ENCODE results near the gene GPR25.

GPR25 gene

DNA sequence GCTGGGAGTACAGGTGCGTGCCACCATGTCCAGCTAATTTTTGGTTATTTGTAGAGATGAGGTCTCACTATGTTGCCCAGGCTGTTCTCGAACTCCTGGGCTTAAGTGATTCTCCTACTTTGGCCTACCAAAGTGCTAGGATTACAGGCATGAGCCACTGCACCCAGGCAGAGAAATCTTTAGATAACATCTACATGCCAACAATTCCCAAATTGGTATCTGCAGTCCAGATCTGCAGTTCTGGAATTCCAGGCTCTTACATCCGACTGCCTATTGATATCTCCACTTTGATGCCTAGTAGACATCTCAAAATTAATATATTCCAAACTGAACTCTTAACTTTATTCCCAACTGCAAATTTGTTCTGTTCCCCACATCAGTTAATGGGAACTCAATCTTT, 45.2 kb downstream of the GPR25 start:
- TF ChIP-seq, protein P1, sequence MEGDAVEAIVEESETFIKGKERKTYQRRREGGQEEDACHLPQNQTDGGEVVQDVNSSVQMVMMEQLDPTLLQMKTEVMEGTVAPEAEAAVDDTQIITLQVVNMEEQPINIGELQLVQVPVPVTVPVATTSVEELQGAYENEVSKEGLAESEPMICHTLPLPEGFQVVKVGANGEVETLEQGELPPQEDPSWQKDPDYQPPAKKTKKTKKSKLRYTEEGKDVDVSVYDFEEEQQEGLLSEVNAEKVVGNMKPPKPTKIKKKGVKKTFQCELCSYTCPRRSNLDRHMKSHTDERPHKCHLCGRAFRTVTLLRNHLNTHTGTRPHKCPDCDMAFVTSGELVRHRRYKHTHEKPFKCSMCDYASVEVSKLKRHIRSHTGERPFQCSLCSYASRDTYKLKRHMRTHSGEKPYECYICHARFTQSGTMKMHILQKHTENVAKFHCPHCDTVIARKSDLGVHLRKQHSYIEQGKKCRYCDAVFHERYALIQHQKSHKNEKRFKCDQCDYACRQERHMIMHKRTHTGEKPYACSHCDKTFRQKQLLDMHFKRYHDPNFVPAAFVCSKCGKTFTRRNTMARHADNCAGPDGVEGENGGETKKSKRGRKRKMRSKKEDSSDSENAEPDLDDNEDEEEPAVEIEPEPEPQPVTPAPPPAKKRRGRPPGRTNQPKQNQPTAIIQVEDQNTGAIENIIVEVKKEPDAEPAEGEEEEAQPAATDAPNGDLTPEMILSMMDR (IDR thresholded peaks at IDR 0.05) = no peak

DNA sequence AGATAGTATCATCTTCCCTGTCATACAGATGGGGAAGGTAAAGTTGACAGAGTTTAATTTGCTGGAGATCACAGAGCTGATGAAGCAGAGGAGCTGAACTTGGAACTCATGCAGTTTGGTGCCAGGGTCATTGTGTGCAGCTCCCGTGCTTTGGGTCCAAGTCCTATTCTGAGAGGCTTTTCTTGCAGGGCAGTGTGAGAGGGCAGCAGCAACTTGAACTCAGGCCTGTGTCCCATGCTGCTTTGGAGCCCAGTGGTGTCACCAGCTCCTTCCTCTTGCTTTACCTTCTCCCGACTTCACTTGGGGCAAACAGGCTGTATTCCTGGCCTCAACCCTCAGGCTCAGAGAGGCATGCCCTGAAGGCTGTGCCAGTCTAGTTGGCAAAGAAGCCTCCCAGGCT, 46.6 kb downstream of the GPR25 start:
- TF ChIP-seq, protein P1 (IDR thresholded peaks at IDR 0.05) = no peak

DNA sequence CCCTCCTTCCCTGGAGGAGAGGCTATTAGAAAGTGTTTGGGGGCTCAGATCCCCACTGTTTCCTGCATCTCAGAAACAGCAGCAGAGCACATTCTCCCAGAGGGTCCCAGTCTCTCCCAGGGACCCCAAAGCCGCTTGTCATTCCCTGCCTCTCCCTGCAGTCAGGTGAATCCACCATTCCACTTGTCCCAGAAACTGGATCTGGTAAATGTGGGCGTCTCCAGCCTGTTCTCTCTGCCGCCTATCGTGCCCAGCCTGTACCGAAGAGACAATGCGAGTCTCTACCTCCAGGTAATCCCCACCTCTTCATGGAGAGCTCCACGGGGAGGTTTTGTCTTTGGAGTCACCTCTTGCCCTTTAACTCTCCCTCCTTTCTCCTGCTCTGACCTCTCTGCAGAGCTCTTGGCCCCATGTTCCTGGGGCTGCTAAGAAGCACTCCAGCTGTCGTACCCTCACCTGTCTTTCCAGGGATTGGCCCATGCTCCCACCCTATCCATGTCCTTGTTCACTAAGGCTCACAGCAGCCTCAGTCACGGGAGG, 48.9 kb downstream of the GPR25 start:
- TF ChIP-seq, protein P1 (IDR thresholded peaks at IDR 0.05) = no peak

DNA sequence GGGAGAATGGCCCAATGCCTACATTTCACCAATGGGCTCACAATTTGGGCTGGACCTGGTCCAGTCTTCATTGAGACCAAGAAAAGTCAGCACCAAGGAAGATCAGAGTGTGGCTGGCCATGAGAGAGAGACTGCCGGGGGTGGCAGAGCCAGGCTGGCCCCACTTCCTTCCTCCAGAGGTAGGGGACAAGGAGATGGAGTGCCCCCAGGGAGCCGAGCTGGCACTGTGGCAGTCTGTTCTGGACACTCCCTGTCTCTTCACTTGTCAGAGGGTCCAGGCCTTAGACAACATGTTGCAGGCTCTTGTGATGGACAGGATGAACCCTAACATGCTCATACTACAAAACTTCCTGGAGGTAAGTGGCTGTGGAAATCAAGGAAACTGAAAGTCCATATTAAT, 49.6 kb downstream of the GPR25 start:
- TF ChIP-seq, protein P1 (IDR thresholded peaks at IDR 0.05) = no peak

DNA sequence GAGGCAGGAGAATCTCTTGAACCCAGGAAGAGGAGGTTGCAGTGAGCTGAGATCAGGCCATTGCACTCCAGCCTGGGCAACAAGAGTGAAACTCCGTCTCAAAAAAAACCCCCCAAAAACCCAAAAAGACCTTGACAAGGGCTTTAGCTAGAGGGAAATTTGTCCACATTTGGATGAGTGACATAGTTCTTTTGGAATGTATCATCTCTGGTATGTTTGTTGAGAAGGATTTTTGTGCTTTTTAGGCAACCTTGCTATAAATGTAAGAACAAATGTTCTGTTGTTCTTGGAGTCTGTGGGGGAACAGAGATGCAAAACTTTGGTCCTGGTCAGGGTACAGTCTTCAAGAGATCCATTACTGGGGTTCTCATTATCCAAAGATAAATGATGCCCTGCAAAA, 50.8 kb downstream of the GPR25 start:
- TF ChIP-seq, protein P1 (IDR thresholded peaks at IDR 0.05) = no peak
